Measurements from ENCODE around the gene WASF2. TPM values are rescaled to one million over a fixed set of nuclear protein-coding genes. Genes with fewer than 3 reads are reported as not detected.
"Not testable (repeated sequence)": the region's sequence is repeated elsewhere in the genome, so short reads cannot be mapped to it uniquely, and the experiment has no call there.

Gene WASF2
- total RNA-seq, 2 donors from 2014 or later = 71.8 to 77.4 TPM

- no peak for DNase-seq
- ATAC-seq = no peak
- intact Hi-C loops (cut with DNase I) = no loop called here
Observed at GRCh38 chr1:27471477-27471876, 18.5 kb downstream of the WASF2 start.

GRCh38 chr1:27469334-27469733 is 20.6 kb downstream of the WASF2 start:
- no peak for DNase-seq
- intact Hi-C loops (cut with DNase I) = no loop called here

GRCh38 chr1:27468378-27468777 is 21.6 kb downstream of the WASF2 start:
- intact Hi-C loops (cut with DNase I); DNase-seq; ATAC-seq: not testable (repeated sequence)

More at GRCh38 chr1:27469334-27469733, 20.6 kb downstream of the WASF2 start:
- no peak for ATAC-seq

GRCh38 chr1:27464926-27465647 is 24.9 kb downstream of the WASF2 start:
- ATAC-seq (no peak), DNase-seq (no peak)
- intact Hi-C loops (cut with DNase I) = no loop called here

GRCh38 chr1:27463916-27464315 is 26.1 kb downstream of the WASF2 start:
- ATAC-seq; DNase-seq; intact Hi-C loops (cut with DNase I): not testable (repeated sequence)

GRCh38 chr1:27458521-27458920 is 31.4 kb downstream of the WASF2 start:
- ATAC-seq; intact Hi-C loops (cut with DNase I); DNase-seq: not testable (repeated sequence)

GRCh38 chr1:27455139-27455811 is 34.7 kb downstream of the WASF2 start:
- ATAC-seq (peak; percentile 15 to 27), DNase-seq (no peak)
- intact Hi-C loops (cut with DNase I) = no loop called here

GRCh38 chr1:27454610-27455009 is 35.4 kb downstream of the WASF2 start:
- intact Hi-C loops (cut with DNase I) = no loop called here
- DNase-seq = no peak
- no peak for ATAC-seq

- ATAC-seq (no peak), DNase-seq (no peak)
- intact Hi-C loops (cut with DNase I) = no loop called here
Observed at GRCh38 chr1:27451343-27451742, 38.6 kb downstream of the WASF2 start.

GRCh38 chr1:27448982-27449381 is 41.0 kb downstream of the WASF2 start:
- DNase-seq = no peak
- intact Hi-C loops (cut with DNase I) = no loop called here
- peak in 1 of 2 donors; percentile 22 for ATAC-seq

- DNase-seq (no peak), ATAC-seq (peak in 1 of 2 donors; percentile 14)
- intact Hi-C loops (cut with DNase I) = no loop called here
Observed at GRCh38 chr1:27447883-27448282, 42.1 kb downstream of the WASF2 start.

- intact Hi-C loops (cut with DNase I) = no loop called here
- DNase-seq = no peak
- no peak for ATAC-seq
Observed at GRCh38 chr1:27447399-27447798, 42.6 kb downstream of the WASF2 start.

GRCh38 chr1:27446496-27447020 is 43.4 kb downstream of the WASF2 start:
- DNase-seq = no peak

GRCh38 chr1:27445177-27445936 is 44.6 kb downstream of the WASF2 start:
- DNase-seq (no peak), ATAC-seq (peak in 1 of 2 donors; percentile 13)
- intact Hi-C loops (cut with DNase I) = no loop called here

More at GRCh38 chr1:27446496-27447020, 43.4 kb downstream of the WASF2 start:
- intact Hi-C loops (cut with DNase I) = no loop called here
- ATAC-seq = no peak

- no peak for ATAC-seq
- intact Hi-C loops (cut with DNase I) = no loop called here
- DNase-seq = no peak
Observed at GRCh38 chr1:27444632-27445031, 45.3 kb downstream of the WASF2 start.

GRCh38 chr1:27439150-27439549 is 50.8 kb downstream of the WASF2 start:
- intact Hi-C loops (cut with DNase I) = loop anchor here in 1 of 2 donors (10.0 kb wide), 1 partner anchor 46 kb away; no protein-coding TSS in a partner anchor
- no peak for ATAC-seq

GRCh38 chr1:27438621-27439061 is 51.3 kb downstream of the WASF2 start:
- intact Hi-C loops (cut with DNase I) = loop anchor here in 1 of 2 donors (10.0 kb wide), 1 partner anchor 46 kb away; no protein-coding TSS in a partner anchor

More at GRCh38 chr1:27439150-27439549, 50.8 kb downstream of the WASF2 start:
- no peak for DNase-seq

GRCh38 chr1:27436204-27437159 is 53.5 kb downstream of the WASF2 start:
- ATAC-seq (peak; percentile 79 to 83), DNase-seq (no peak)
- intact Hi-C loops (cut with DNase I) = loop anchor here in 1 of 2 donors (10.0 kb wide), 1 partner anchor 48 kb away; no protein-coding TSS in a partner anchor

More at GRCh38 chr1:27438621-27439061, 51.3 kb downstream of the WASF2 start:
- DNase-seq (no peak), ATAC-seq (no peak)
